H1 (cell line): Measurements from ENCODE around the gene EFCAB6. TPM values are rescaled to one million over a fixed set of nuclear protein-coding genes. Genes with fewer than 3 reads are reported as not detected.

Experiments
- CTCF ChIA-PET: fragments of 300-600 bp; sonication (Branson Sonifier 250); formaldehyde crosslinking; loops from one replicate; lab custom pipeline; 2021; ENCODE audit not compliant: partially characterized antibody; lab: Charles Lee
- POLR2A ChIA-PET: fragments of 300-600 bp; sonication (Branson Sonifier 250); formaldehyde crosslinking; loops from one replicate; lab custom pipeline; 2021; ENCODE audit warnings: inconsistent platforms; ENCODE audit not compliant: partially characterized antibody; lab: Charles Lee
- DNase-seq, 2 experiments: peaks; one replicate each; pipeline versions ENCODE4 v3.0.0 to v3.0.0-alpha.2; 2010 to 2022; ENCODE audit warnings: low spot score in 2 of 2, low read depth in 1 of 2, mixed read lengths in 1 of 2
- FAIRE-seq: peaks from 2 replicates; lab custom pipeline; 2011; peaks lifted over from hg19 to GRCh38; lab: Jason Lieb, UNC
- H2AFZ ChIP-seq: 2 replicates; pipeline ENCODE4 v1.8.1; 2012; ENCODE audit warnings: low read length, inconsistent platforms
- H2AK5ac ChIP-seq: 2 replicates; pipeline ENCODE4 v1.6.1; 2013; ENCODE audit warnings: low read depth, low read length
- H2BK120ac ChIP-seq: replicated peaks from 2 replicates; pipeline ENCODE3; 2013; ENCODE audit warnings: low read depth, low read length, inconsistent platforms
- H2BK12ac ChIP-seq: 2 replicates; pipeline ENCODE4 v1.6.1; 2013; ENCODE audit warnings: low read depth, low read length
- H2BK15ac ChIP-seq: 2 replicates; pipeline ENCODE4 v1.6.1; 2013; ENCODE audit warnings: low read length
- H2BK20ac ChIP-seq: 2 replicates; pipeline ENCODE4 v1.6.1; 2013; ENCODE audit warnings: low read length
- H2BK5ac ChIP-seq: 2 replicates; pipeline ENCODE4 v1.6.1; 2013; ENCODE audit warnings: low read depth, low read length
- H3K14ac ChIP-seq: 2 replicates; pipeline ENCODE4 v1.6.1; 2013; ENCODE audit warnings: inconsistent platforms; ENCODE audit not compliant: insufficient read length
- H3K18ac ChIP-seq: 2 replicates; pipeline ENCODE4 v1.6.1; 2013; ENCODE audit warnings: low read length; ENCODE audit errors: extremely low read depth
- H3K23ac ChIP-seq: 2 replicates; pipeline ENCODE4 v1.6.1; 2013; ENCODE audit warnings: inconsistent platforms; ENCODE audit not compliant: insufficient read length
- H3K23me2 ChIP-seq: 2 replicates; pipeline ENCODE4 v1.6.1; 2013; ENCODE audit warnings: low read depth, low read length
- H3K27ac ChIP-seq: 2 replicates; pipeline ENCODE4 v1.6.1; 2011; ENCODE audit warnings: low read depth, low read length, inconsistent platforms
- H3K27me3 ChIP-seq, 4 experiments: replicated peaks in 1 of 4; 1 replicate in 1 of 4; 2 replicates in 3 of 4; pipeline versions ENCODE4 v1.6.1 to v1.8.1; 2011 to 2013; ENCODE audit warnings: low read length in 3 of 4, mild to moderate bottlenecking in 3 of 4, inconsistent platforms in 2 of 4, mixed read lengths in 2 of 4, moderate library complexity in 1 of 4; ENCODE audit not compliant: control insufficient read depth in 3 of 4, insufficient read depth in 3 of 4; ENCODE audit errors: extremely low read depth in 1 of 4
- H3K36me3 ChIP-seq, 4 experiments: 2 replicates each; pipeline versions ENCODE4 v1.6.1 to v1.8.1; 2011 to 2013; ENCODE audit warnings: mild to moderate bottlenecking in 4 of 4, low read length in 3 of 4, moderate library complexity in 2 of 4, control low read depth in 1 of 4, inconsistent platforms in 1 of 4; ENCODE audit not compliant: insufficient read depth in 4 of 4, control insufficient read depth in 2 of 4
- H3K4ac ChIP-seq: replicated peaks from 2 replicates; pipeline ENCODE3; 2013; ENCODE audit warnings: low read length, low read depth, mixed read lengths, inconsistent platforms; ENCODE audit not compliant: insufficient read length
- H3K4me1 ChIP-seq, 4 experiments: replicated peaks in 1 of 4; 1 replicate in 1 of 4; 2 replicates in 3 of 4; pipeline versions ENCODE4 v1.6.1 to v1.8.1; 2011 to 2013; ENCODE audit warnings: low read length in 3 of 4, inconsistent platforms in 2 of 4, mixed read lengths in 1 of 4; ENCODE audit not compliant: insufficient read depth in 4 of 4, control insufficient read depth in 3 of 4
- H3K4me2 ChIP-seq, 2 experiments: 2 replicates each; pipeline versions ENCODE4 v1.6.1 to v1.8.1; 2011 to 2013; ENCODE audit warnings: low read depth in 2 of 2, low read length in 2 of 2, control low read depth in 1 of 2, inconsistent platforms in 1 of 2, mild to moderate bottlenecking in 1 of 2; ENCODE audit not compliant: insufficient read depth in 1 of 2
- H3K4me3 ChIP-seq, 4 experiments: fragments of 200-600, 300-600 bp in 1 of 4; sonication (generic), shearing (Covaris generic), sonication (Bioruptor Twin) in 1 of 4; 2 replicates each; pipeline versions ENCODE4 v1.5.1 to v1.8.1; 2011 to 2016; ENCODE audit warnings: low read length in 4 of 4, low read depth in 3 of 4, control low read depth in 2 of 4, inconsistent platforms in 2 of 4, mild to moderate bottlenecking in 2 of 4, mixed read lengths in 1 of 4, moderate library complexity in 1 of 4; ENCODE audit not compliant: insufficient read depth in 2 of 4; ENCODE audit errors: extremely low read depth in 1 of 4
- H3K56ac ChIP-seq: replicated peaks from 2 replicates; pipeline ENCODE3; 2013; ENCODE audit warnings: low read depth, mild to moderate bottlenecking, mixed read lengths, low read length, inconsistent platforms; ENCODE audit not compliant: insufficient read length
- H3K79me1 ChIP-seq: 2 replicates; pipeline ENCODE4 v1.6.1; 2013; ENCODE audit warnings: low read depth, low read length, control low read depth
- H3K79me2 ChIP-seq, 2 experiments: 2 replicates each; pipeline versions ENCODE4 v1.6.1 to v1.8.1; 2012 to 2013; ENCODE audit warnings: low read length in 2 of 2, mild to moderate bottlenecking in 2 of 2, inconsistent platforms in 1 of 2; ENCODE audit not compliant: insufficient read depth in 2 of 2, control insufficient read depth in 1 of 2
- H3K9ac ChIP-seq, 4 experiments: replicated peaks in 1 of 4; 1 replicate in 1 of 4; 2 replicates in 3 of 4; pipeline versions ENCODE4 v1.6.1 to v1.8.1; 2011 to 2013; ENCODE audit warnings: low read depth in 3 of 4, low read length in 3 of 4, control low read depth in 2 of 4, mild to moderate bottlenecking in 2 of 4, moderate library complexity in 2 of 4, inconsistent platforms in 1 of 4; ENCODE audit errors: extremely low read depth in 1 of 4
- H3K9me3 ChIP-seq, 2 experiments: 2 replicates each; pipeline versions ENCODE4 v1.6.1 to v1.8.1; 2012 to 2013; ENCODE audit warnings: mild to moderate bottlenecking in 2 of 2, moderate library complexity in 2 of 2, control low read depth in 1 of 2, inconsistent platforms in 1 of 2, low read depth in 1 of 2, low read length in 1 of 2, mixed read lengths in 1 of 2; ENCODE audit not compliant: insufficient read depth in 2 of 2
- H4K20me1 ChIP-seq, 2 experiments: replicated peaks in 1 of 2; 2 replicates each; pipeline versions ENCODE3 to v1.8.1; 2011 to 2013; ENCODE audit warnings: inconsistent platforms in 2 of 2, low read length in 2 of 2, mild to moderate bottlenecking in 1 of 2; ENCODE audit not compliant: insufficient read depth in 2 of 2, control insufficient read depth in 1 of 2
- H4K5ac ChIP-seq: 2 replicates; pipeline ENCODE4 v1.6.1; 2013; ENCODE audit warnings: low read length, low read depth, mixed read lengths, inconsistent platforms; ENCODE audit not compliant: insufficient read length
- H4K8ac ChIP-seq: 2 replicates; pipeline ENCODE4 v1.8.0; 2013; ENCODE audit warnings: mild to moderate bottlenecking, moderate library complexity, low read length, inconsistent platforms; ENCODE audit not compliant: insufficient read depth; ENCODE audit errors: extremely low read depth
- H4K91ac ChIP-seq: replicated peaks from 2 replicates; pipeline ENCODE3; 2013; ENCODE audit warnings: low read length, mixed read lengths, inconsistent platforms; ENCODE audit not compliant: insufficient read length
- BCL11A ChIP-seq, 2 experiments: IDR thresholded peaks; one replicate each; pipeline ENCODE4 v1.6.1; 2011; ENCODE audit warnings: low read depth in 2 of 2, low read length in 2 of 2, mild to moderate bottlenecking in 2 of 2
- CTCF ChIP-seq, 3 experiments: IDR thresholded peaks; 1 replicate in 2 of 3; 2 replicates in 1 of 3; pipeline versions ENCODE4 v1.5.1 to v1.6.1; 2011; ENCODE audit warnings: low read length in 3 of 3, mild to moderate bottlenecking in 3 of 3, inconsistent platforms in 2 of 3, low read depth in 1 of 3, moderate library complexity in 1 of 3; ENCODE audit not compliant: insufficient read depth in 1 of 3; ENCODE audit errors: control extremely low read depth in 1 of 3
- EZH2 ChIP-seq: fragments of 200-600 bp; sonication (generic); IDR thresholded peaks from 2 replicates; pipeline ENCODE4 v1.7.1; 2012; ENCODE audit warnings: low read depth, mild to moderate bottlenecking, moderate library complexity, low read length, inconsistent platforms; ENCODE audit not compliant: severe bottlenecking
- JUND ChIP-seq: IDR thresholded peaks from 2 replicates; pipeline ENCODE4 v1.6.1; 2011; ENCODE audit warnings: mild to moderate bottlenecking, improper control_type of control experiment, low read length
- KDM1A ChIP-seq: fragments of 200-600, 300-600 bp; sonication (generic); IDR thresholded peaks from 2 replicates; pipeline ENCODE4 v1.7.1; 2016; ENCODE audit warnings: mild to moderate bottlenecking, low read length, borderline replicate concordance
- KDM5A ChIP-seq: fragments of 200-600 bp; IDR thresholded peaks from 2 replicates; pipeline ENCODE4 v1.7.1; 2012; ENCODE audit warnings: mild to moderate bottlenecking, low read length, inconsistent platforms, mixed read lengths
- MAFK ChIP-seq: IDR thresholded peaks from 2 replicates; pipeline ENCODE4 v1.6.1; 2012; ENCODE audit warnings: low read depth, mild to moderate bottlenecking, improper control_type of control experiment, low read length
- RXRA ChIP-seq: IDR thresholded peaks from 2 replicates; pipeline ENCODE4 v1.6.1; 2011; ENCODE audit warnings: low read depth, mild to moderate bottlenecking, low read length, moderate library complexity; ENCODE audit not compliant: insufficient read depth
- SP4 ChIP-seq: IDR thresholded peaks from 2 replicates; pipeline ENCODE4 v1.6.1; 2012; ENCODE audit warnings: low read length, inconsistent platforms
- WGBS, 2 experiments: shearing (Covaris generic) in 1 of 2; methylation state at CpG; one replicate each; pipeline versions ENCODE4 v1.1.6 to v1.1.7; 2013 to 2015; ENCODE audit warnings: low lambda C conversion rate in 2 of 2, mixed read lengths in 2 of 2, inconsistent platforms in 1 of 2, low coverage in 1 of 2, missing lambda C conversion rate in 1 of 2; ENCODE audit not compliant: insufficient replicate concordance in 2 of 2, insufficient coverage in 1 of 2, insufficient read length in 1 of 2; ENCODE audit errors: extremely low coverage in 1 of 2, missing lambda C conversion rate in 1 of 2; 5-methylcytosine and 5-hydroxymethylcytosine counted together
- polyA plus RNA-seq, 7 experiments: library from polyadenylated mRNA; depleted of rRNA in 3 of 7; stranded (reverse) in 5 of 7; unstranded in 2 of 7; fragments of >200 nt in 5 of 7; fragments of 200-250 nt in 2 of 7; gene quantifications; 1 replicate in 5 of 7; 2 replicates in 1 of 7; 4 replicates in 1 of 7; pipeline versions ENCODE4 v1.2.1 to v1.2.3, GENCODE V29; 2011 to 2013; ENCODE audit warnings: missing spikeins in 2 of 7, mixed read lengths in 2 of 7
- total RNA-seq: library from RNA; stranded (reverse); fragmentation: NEBNext Ultra II Directional; extraction: Animal tissue kit (Norgen Biotek cat#: 25700); gene quantifications from 2 replicates; pipeline ENCODE4 v1.2.1, GENCODE V29; 2021

The EFCAB6 gene
- total and polyA plus RNA-seq, 2 of the 8 experiments (the other 6 are each of a cell fraction or from before 2014, with no cell fraction given), result 0.32 to 1.7 TPM

- Histone ChIP-seq H3K56ac (no peak overlapping the region), H3K36me3 (no peaks in the 10 kb centered on the region), H3K18ac (no peak overlapping the region), H3K4me2 (no peak overlapping the region), H4K91ac (no peak overlapping the region), H3K27me3 (no peaks in the 10 kb centered on the region; a peak in 2 of 7 replicates), H2AK5ac (no peak overlapping the region), H4K8ac (no peak overlapping the region), H3K79me2 (no peaks in the 10 kb centered on the region), H3K4me3 (no peak overlapping the region), H2BK12ac (no peak overlapping the region), H4K20me1 (no peaks in the 10 kb centered on the region), H3K23me2 (no peaks in the 10 kb centered on the region), H2BK120ac (no peak overlapping the region), H3K23ac (no peak overlapping the region), H2BK20ac (no peak overlapping the region), H3K4ac (no peak overlapping the region), H3K9ac (no peak overlapping the region), H2BK15ac (no peak overlapping the region), H3K4me1 (peaks cover 2 to 9% (median 5%) of the 10 kb centered on the region in 4 experiments; a peak in 5 of 7 replicates), H2AFZ (no peak overlapping the region), H3K27ac (no peak overlapping the region), H3K9me3 (no peaks in the 10 kb centered on the region), H2BK5ac (no peak overlapping the region), H4K5ac (no peak overlapping the region), H3K14ac (no peak overlapping the region), H3K79me1 (no peaks in the 10 kb centered on the region)
- FAIRE-seq, result no peak
- WGBS, 2 experiments, result 90% methylated on average over 2 of the region's 2 CpGs; no CpG with 5 or more reads in 1 of the 2 experiments
- DNase-seq, result no peak
- CTCF ChIA-PET, result interaction anchor here (1.5 to 2.0 kb wide), 2 partner anchors 9 to 10 kb away, joined by 4 read pairs; no protein-coding TSS in a partner anchor
- POLR2A ChIA-PET, result no interaction called here
- TF ChIP-seq KDM1A (no peak), JUND (no peak), BCL11A (IDR thresholded peaks at IDR 0.05; ENCODE audit: low read depth in 2 of 2, low read length in 2 of 2) (no peak), KDM5A (no peak), RXRA (no peak), MAFK (no peak), CTCF (IDR thresholded peaks at IDR 0.05; ENCODE audit: control extremely low read depth in 1 of 3, insufficient read depth in 1 of 3, low read depth in 1 of 3, low read length in 3 of 3) (no peak), EZH2 (no peak), SP4 (no peak)
Observed at GRCh38 chr22:43753688-43754087, 58.4 kb downstream of the EFCAB6 start.
